ENCODE measurements around the gene CACNA1G.

Gene CACNA1G

GRCh38 chr17:50548831-50549230, 11.7 kb upstream of the CACNA1G start:
- DNase-seq = no peak

- no peak for DNase-seq
Observed at GRCh38 chr17:50549256-50549941, 11.1 kb upstream of the CACNA1G start.

- DNase-seq = no peak
Observed at GRCh38 chr17:50549969-50550368, 10.5 kb upstream of the CACNA1G start.

GRCh38 chr17:50550661-50551432, 9.7 kb upstream of the CACNA1G start:
- DNase-seq = no peak

- no peak for DNase-seq
Observed at GRCh38 chr17:50551433-50551815, 9.1 kb upstream of the CACNA1G start.

GRCh38 chr17:50551884-50552283, 8.6 kb upstream of the CACNA1G start:
- no peak for DNase-seq

- no peak for DNase-seq
Observed at GRCh38 chr17:50554201-50554600, 6.3 kb upstream of the CACNA1G start.

GRCh38 chr17:50556803-50557202, 3.7 kb upstream of the CACNA1G start:
- DNase-seq = no peak

GRCh38 chr17:50557630-50558029, 2.9 kb upstream of the CACNA1G start:
- no peak for DNase-seq

GRCh38 chr17:50558091-50558490, 2.4 kb upstream of the CACNA1G start:
- DNase-seq = no peak

- DNase-seq = no peak
Observed at GRCh38 chr17:50558581-50558940, 2.0 kb upstream of the CACNA1G start.

- DNase-seq = no peak
Observed at GRCh38 chr17:50558941-50559614, 1.4 kb upstream of the CACNA1G start.

- DNase-seq = no peak
Observed at GRCh38 chr17:50559674-50560184, 786 bp upstream of the CACNA1G start.

GRCh38 chr17:50560931-50561745, 623 bp downstream of the CACNA1G start:
- DNase-seq = no peak

GRCh38 chr17:50561746-50562141, 1.2 kb downstream of the CACNA1G start:
- no peak for DNase-seq

GRCh38 chr17:50562242-50563091, 2.0 kb downstream of the CACNA1G start:
- DNase-seq = no peak

GRCh38 chr17:50563092-50563511, 2.6 kb downstream of the CACNA1G start:
- DNase-seq = no peak

- DNase-seq = no peak
Observed at GRCh38 chr17:50564916-50565315, 4.4 kb downstream of the CACNA1G start.

- no peak for DNase-seq
Observed at GRCh38 chr17:50565402-50566350, 5.2 kb downstream of the CACNA1G start.

GRCh38 chr17:50566886-50567285, 6.4 kb downstream of the CACNA1G start:
- DNase-seq = no peak

GRCh38 chr17:50568659-50569058, 8.1 kb downstream of the CACNA1G start:
- DNase-seq = no peak

Data from effector CD8-positive, alpha-beta T cell (primary cell).